ENCODE measurements around the gene STPG3. TPM values are rescaled to one million over a fixed set of nuclear protein-coding genes. Genes with fewer than 3 reads are reported as not detected.

STPG3 gene
- total and polyA plus RNA-seq, 9 of the 15 experiments (the other 6 are each of a cell fraction or from before 2014, with no cell fraction given) = not detected

DNA sequence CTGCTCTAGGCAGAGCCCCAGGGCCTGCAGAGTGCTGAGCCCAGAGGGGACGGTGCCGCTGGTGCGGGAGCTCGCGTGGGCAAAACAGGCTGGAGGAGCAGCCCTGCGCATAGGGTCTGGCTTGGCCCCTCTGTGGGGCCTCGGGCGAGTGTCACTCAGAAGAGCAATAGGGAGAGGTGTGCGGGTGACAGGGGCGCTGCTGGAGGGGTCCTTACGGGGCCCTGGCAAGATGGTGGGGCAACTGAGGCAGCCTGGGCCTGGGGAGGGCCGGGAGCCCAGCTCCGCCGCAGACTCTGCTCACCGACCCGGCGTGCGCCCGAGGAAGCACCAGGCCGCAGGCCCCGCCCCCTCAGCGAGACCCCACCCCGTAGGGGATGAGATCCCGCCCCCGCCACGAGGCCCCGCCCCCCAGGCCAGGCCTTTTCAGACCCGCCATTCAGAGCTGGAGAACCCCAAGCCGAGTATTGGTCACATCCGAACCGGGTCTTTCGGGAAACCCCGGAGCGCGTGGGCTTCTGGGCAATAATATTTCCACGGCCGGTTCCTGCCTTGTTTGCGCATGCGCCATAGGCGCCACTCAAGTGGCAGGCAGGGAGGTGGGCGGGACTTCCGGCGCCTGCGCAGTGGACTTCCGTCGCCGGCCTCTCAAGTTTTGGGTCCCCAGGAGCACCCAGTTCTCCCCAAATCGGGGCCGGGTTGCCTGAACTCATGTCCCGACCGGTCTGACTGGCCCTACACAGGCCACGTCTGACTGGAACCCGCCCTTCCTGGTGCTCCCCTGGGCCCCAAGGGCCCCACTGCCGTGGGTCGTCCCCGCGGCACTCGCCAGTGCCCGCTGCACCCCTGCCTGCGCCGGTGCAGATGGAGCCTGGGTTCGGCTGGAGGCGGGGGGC lies 27.8 kb upstream of the STPG3 start (continued):
- TF ChIP-seq ZNF277 (CRISPR knock-in tag; IDR thresholded peaks at IDR 0.05; ENCODE audit: borderline replicate concordance) = no peak
- TF ChIP-seq ZNF830 (CRISPR knock-in tag; IDR thresholded peaks at IDR 0.05) = 0 out of 2 replicates have a peak, but pooled peaks have one; percentile 16
- TF ChIP-seq HMGN3 (IDR thresholded peaks at IDR 0.05; ENCODE audit: borderline replicate concordance, extremely low read depth, insufficient read length, low read depth, low read length) = peak; percentile 45
- TF ChIP-seq ETV5 (CRISPR knock-in tag; IDR thresholded peaks at IDR 0.05; ENCODE audit: low read depth) = 0 out of 2 replicates have a peak, but pooled peaks have one; percentile 27
- 0 out of 2 replicates have a peak, but pooled peaks have one; percentile 11 for TF ChIP-seq MAX (CRISPR knock-in tag; IDR thresholded peaks at IDR 0.05)
- TF ChIP-seq, protein P1, sequence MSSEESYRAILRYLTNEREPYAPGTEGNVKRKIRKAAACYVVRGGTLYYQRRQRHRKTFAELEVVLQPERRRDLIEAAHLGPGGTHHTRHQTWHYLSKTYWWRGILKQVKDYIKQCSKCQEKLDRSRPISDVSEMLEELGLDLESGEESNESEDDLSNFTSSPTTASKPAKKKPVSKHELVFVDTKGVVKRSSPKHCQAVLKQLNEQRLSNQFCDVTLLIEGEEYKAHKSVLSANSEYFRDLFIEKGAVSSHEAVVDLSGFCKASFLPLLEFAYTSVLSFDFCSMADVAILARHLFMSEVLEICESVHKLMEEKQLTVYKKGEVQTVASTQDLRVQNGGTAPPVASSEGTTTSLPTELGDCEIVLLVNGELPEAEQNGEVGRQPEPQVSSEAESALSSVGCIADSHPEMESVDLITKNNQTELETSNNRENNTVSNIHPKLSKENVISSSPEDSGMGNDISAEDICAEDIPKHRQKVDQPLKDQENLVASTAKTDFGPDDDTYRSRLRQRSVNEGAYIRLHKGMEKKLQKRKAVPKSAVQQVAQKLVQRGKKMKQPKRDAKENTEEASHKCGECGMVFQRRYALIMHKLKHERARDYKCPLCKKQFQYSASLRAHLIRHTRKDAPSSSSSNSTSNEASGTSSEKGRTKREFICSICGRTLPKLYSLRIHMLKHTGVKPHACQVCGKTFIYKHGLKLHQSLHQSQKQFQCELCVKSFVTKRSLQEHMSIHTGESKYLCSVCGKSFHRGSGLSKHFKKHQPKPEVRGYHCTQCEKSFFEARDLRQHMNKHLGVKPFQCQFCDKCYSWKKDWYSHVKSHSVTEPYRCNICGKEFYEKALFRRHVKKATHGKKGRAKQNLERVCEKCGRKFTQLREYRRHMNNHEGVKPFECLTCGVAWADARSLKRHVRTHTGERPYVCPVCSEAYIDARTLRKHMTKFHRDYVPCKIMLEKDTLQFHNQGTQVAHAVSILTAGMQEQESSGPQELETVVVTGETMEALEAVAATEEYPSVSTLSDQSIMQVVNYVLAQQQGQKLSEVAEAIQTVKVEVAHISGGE (CRISPR knock-in tag; IDR thresholded peaks at IDR 0.05) = peak; percentile 80 to 98 (median 96)
- peak; percentile 70 for TF ChIP-seq CXXC5 (CRISPR knock-in tag; IDR thresholded peaks at IDR 0.05)
- peak; percentile 90 for TF ChIP-seq PHF8 (IDR thresholded peaks at IDR 0.05; ENCODE audit: borderline replicate concordance, low read length)
- peak; percentile 5 for TF ChIP-seq NFYB (IDR thresholded peaks at IDR 0.05; ENCODE audit: extremely low read depth, insufficient read length)
- peak; percentile 72 for TF ChIP-seq HCFC1 (IDR thresholded peaks at IDR 0.05; ENCODE audit: low read depth, low read length)
- TF ChIP-seq VEZF1 (CRISPR knock-in tag; IDR thresholded peaks at IDR 0.05) = peak; percentile 55
